Measurements from ENCODE around the gene BFSP2.

DNA sequence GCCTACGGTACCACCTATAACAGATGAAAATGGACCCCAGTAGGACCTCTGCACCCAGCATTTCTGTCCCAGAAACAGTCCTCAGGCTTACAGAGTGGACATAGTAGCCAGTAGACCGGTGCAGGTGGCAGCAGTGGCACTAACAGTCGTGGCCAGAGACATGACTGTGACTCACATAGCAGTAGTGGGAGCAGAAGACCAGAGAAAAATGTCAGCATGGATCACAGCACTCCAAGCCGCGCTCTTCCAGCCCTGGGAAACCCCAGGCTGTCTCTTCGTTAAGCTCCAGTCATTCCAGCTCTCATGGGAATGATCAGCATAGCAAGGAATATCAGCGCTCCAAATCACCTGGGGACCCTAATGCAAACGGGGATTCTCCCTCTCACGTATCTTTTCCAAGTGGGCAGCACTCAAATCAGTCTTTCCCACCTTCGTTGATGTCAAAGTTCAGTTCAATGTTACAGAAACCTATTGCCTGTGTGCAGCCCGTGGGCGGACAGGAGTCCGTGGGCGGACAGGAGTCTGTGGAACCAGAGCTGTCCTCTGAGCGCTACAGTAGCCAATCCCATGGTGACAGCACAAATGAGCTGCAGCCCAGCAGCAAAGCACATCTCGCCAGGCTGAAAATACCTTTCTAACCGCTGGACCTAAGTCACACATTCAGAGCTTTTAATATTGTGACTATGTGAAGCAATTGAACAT is 10.5 kb downstream of the BFSP2 start:
- TF ChIP-seq CTCF (IDR thresholded peaks at IDR 0.05), result no peak
- no peak for TF ChIP-seq POLR2A (IDR thresholded peaks at IDR 0.05)
